Kidney (tissue), 14 donors: ENCODE data around the gene SPECC1L. TPM values are rescaled to one million over a fixed set of nuclear protein-coding genes. Genes with fewer than 3 reads are reported as not detected.

ENCODE experiments used
- DNase-seq, 5 donors: peaks; one replicate each; pipeline ENCODE4 v3.0.0-alpha.2; 2013 to 2020
- FAIRE-seq: peaks from 2 replicates; lab custom pipeline; 2012; peaks lifted over from hg19 to GRCh38; lab: Jason Lieb, UNC
- H3K27ac ChIP-seq, 2 donors: one replicate each; pipeline ENCODE4 v1.7.0; 2013; ENCODE audit warnings: low read depth in 2 of 2, low read length in 2 of 2, inconsistent platforms in 1 of 2
- H3K27me3 ChIP-seq: one replicate; pipeline ENCODE4 v1.7.1; 2013; ENCODE audit warnings: low read length, inconsistent platforms; ENCODE audit not compliant: control insufficient read depth, insufficient read depth
- H3K36me3 ChIP-seq, 3 donors: one replicate each; pipeline versions ENCODE4 v1.7.0 to v1.7.1; 2013; ENCODE audit warnings: low read length in 3 of 3, control low read depth in 1 of 3, inconsistent platforms in 1 of 3; ENCODE audit not compliant: insufficient read depth in 3 of 3, control insufficient read depth in 2 of 3
- H3K4me1 ChIP-seq, 3 donors: one replicate each; pipeline versions ENCODE4 v1.7.0 to v1.7.1; 2013; ENCODE audit warnings: low read length in 3 of 3, inconsistent platforms in 1 of 3, low read depth in 1 of 3; ENCODE audit not compliant: control insufficient read depth in 2 of 3, insufficient read depth in 2 of 3
- H3K4me3 ChIP-seq, 3 donors: one replicate each; pipeline versions ENCODE4 v1.7.0 to v1.8.1; 2013; ENCODE audit warnings: low read length in 3 of 3, control low read depth in 1 of 3, inconsistent platforms in 1 of 3
- H3K9ac ChIP-seq, 3 donors: one replicate each; pipeline versions ENCODE4 v1.7.0 to v1.7.1; 2013; ENCODE audit warnings: low read length in 3 of 3, control low read depth in 1 of 3, inconsistent platforms in 1 of 3
- H3K9me3 ChIP-seq, 3 donors: one replicate each; pipeline versions ENCODE4 v1.7.0 to v1.7.1; 2013; ENCODE audit warnings: low read length in 3 of 3, control low read depth in 1 of 3, inconsistent platforms in 1 of 3; ENCODE audit not compliant: control insufficient read depth in 2 of 3, insufficient read depth in 1 of 3
- CTCF ChIP-seq: IDR thresholded peaks from 3 replicates; pipeline ENCODE4 v1.5.1; 2012; ENCODE audit warnings: mild to moderate bottlenecking, moderate library complexity, borderline replicate concordance; ENCODE audit not compliant: insufficient read depth; ENCODE audit errors: extremely low read depth
- intact Hi-C: fragments of 100-400 bp; cut with DNase I; formaldehyde crosslinking; loops from one replicate; pipeline ENCODE4 v1.11.1; 2022
- polyA plus RNA-seq: library from polyadenylated mRNA; stranded (reverse); fragments of 350-450 nt; fragmentation: Illumina TruSeq; extraction: RNeasy Lipid Tissue Mini Kit (QIAGEN cat#74804); gene quantifications from one replicate; pipeline ENCODE4 v1.2.3, GENCODE V29; 2014; ENCODE audit warnings: low read depth, low replicate concordance; ENCODE audit not compliant: insufficient read depth
- total RNA-seq: library from RNA; stranded (reverse); fragmentation: NEBNext Ultra II Directional; extraction: Animal tissue kit (Norgen Biotek cat#: 25700); gene quantifications from one replicate; pipeline ENCODE4 v1.2.1, GENCODE V29; 2021
- donor health status: control.
- donor health status: control.
- donor health status: control.
- donor health status: control.
- donor health status: control.
- donor health status: DM: yes; HTN: yes; CAD: no.
- donor health status: Normal renal cell carcinoma (clear cell type).

The SPECC1L gene
- total and polyA plus RNA-seq, 2 donors from 2014 or later: 11.1 to 65.8 TPM

- Histone ChIP-seq H3K4me3 (no peak overlapping the region), H3K4me1 (no peaks in the 10 kb centered on the region), H3K27me3 (no peaks in the 10 kb centered on the region), H3K9ac (no peak overlapping the region), H3K36me3 (no peaks in the 10 kb centered on the region), H3K9me3 (no peaks in the 10 kb centered on the region), H3K27ac (no peak overlapping the region)
- DNase-seq (no peak), FAIRE-seq (no peak)
- no peak for TF ChIP-seq CTCF
- intact Hi-C loops: no loop called here
Measured at GRCh38 chr22:24384131-24384530, 113.5 kb downstream of the SPECC1L start.

GRCh38 chr22:24386937-24387471 is 116.4 kb downstream of the SPECC1L start:
- TF ChIP-seq CTCF: no peak
- DNase-seq: no peak
- no peak overlapping the region for H3K9ac ChIP-seq
- no peak for FAIRE-seq
- H3K27me3 ChIP-seq: no peaks in the 10 kb centered on the region
- H3K4me1 ChIP-seq: peaks cover 0 to 8% (median under 1%) of the 10 kb centered on the region in 3 donors
- peaks cover 0 to 2% (median 0%) of the 10 kb centered on the region in 3 donors for H3K36me3 ChIP-seq
- H3K4me3 ChIP-seq: no peak overlapping the region
- H3K27ac ChIP-seq: no peak overlapping the region
- intact Hi-C loops: no loop called here
- no peaks in the 10 kb centered on the region for H3K9me3 ChIP-seq

GRCh38 chr22:24389680-24390079 is 119.0 kb downstream of the SPECC1L start:
- H3K27ac ChIP-seq: peak overlapping the region; percentile 35 to 45
- TF ChIP-seq CTCF: no peak
- no peaks in the 10 kb centered on the region for H3K9me3 ChIP-seq

GRCh38 chr22:24390156-24390555 is 119.5 kb downstream of the SPECC1L start:
- intact Hi-C loops: no loop called here
- DNase-seq (no peak), FAIRE-seq (no peak)
- Histone ChIP-seq H3K4me1 (peaks cover 0 to 8% (median 7%) of the 10 kb centered on the region in 3 donors), H3K9ac (no peak overlapping the region), H3K4me3 (no peak overlapping the region), H3K36me3 (peaks cover 0 to 6% (median 0%) of the 10 kb centered on the region in 3 donors), H3K27me3 (no peaks in the 10 kb centered on the region), H3K27ac (peak overlapping the region; percentile 35 to 45), H3K9me3 (no peaks in the 10 kb centered on the region)
- TF ChIP-seq CTCF: no peak

More at GRCh38 chr22:24389680-24390079, 119.0 kb downstream of the SPECC1L start:
- Histone ChIP-seq H3K4me1 (peaks cover 0 to 8% (median 7%) of the 10 kb centered on the region in 3 donors), H3K9ac (no peak overlapping the region), H3K4me3 (no peak overlapping the region), H3K27me3 (no peaks in the 10 kb centered on the region), H3K36me3 (peaks cover 0 to 6% (median 0%) of the 10 kb centered on the region in 3 donors)
- FAIRE-seq: no peak
- intact Hi-C loops: no loop called here
- no peak for DNase-seq
